A673 (cell line): ENCODE data around the gene TSPAN14.

Experiments used
- CTCF ChIP-seq: fragments of 300-800, 200-600 bp; sonication (generic); conservative IDR thresholded peaks from 2 replicates; pipeline ENCODE4 v1.5.1; 2017; ENCODE audit warnings: low read depth, mild to moderate bottlenecking, antibody characterized with exemption, low read length, moderate library complexity, mixed read lengths
- EZH2 ChIP-seq: fragments of 200-600 bp; sonication (generic); IDR thresholded peaks from 2 replicates; pipeline ENCODE4 v1.6.1; 2017; ENCODE audit warnings: borderline replicate concordance, low read depth, mild to moderate bottlenecking, mixed read lengths, antibody characterized with exemption, low read length; ENCODE audit not compliant: poor library complexity, severe bottlenecking

DNA sequence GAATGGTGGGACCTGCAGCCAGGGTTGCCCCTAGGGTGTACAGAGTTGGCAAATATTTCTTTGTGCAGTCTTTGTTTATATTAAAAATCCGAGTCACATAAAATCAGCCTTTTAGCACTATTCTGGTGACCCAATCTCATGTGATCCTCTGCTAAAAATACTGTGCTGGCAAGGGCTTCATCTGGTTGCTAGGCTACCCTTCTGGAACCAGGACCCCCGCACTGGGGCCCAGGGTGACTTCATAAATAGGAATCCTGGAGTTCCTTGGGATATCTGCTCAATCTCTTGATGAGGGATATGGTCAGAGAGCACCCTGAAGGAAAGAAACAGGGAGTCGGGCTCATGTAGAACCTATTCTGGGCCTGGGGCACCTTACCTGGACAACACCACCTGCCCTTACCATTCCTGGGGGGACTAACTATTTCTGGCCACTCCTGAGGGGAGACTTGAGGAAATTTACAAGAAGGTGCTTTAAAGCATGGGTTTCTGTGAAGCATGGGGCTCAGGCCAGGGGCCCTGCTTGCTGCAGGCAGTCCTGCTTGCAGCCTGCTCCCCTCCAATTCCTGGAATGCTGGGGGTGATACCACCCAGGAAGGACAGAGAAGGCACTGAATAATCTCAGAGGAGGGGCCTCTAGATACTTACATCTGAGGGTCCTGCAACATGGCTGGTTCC, 128.3 kb downstream of the TSPAN14 start:
- TF ChIP-seq EZH2 (no peak), CTCF (no peak)
